ENCODE measurements around the gene UGT1A4.

Gene UGT1A4

GRCh38 chr2:233821196-233821595 is 102.7 kb downstream of the UGT1A4 start:
- H3K27ac ChIP-seq: no peak overlapping the region
- no peak for DNase-seq (ENCODE audit: low read depth, low spot score)

GRCh38 chr2:233821709-233822100 is 103.2 kb downstream of the UGT1A4 start:
- no peak for DNase-seq (ENCODE audit: low read depth, low spot score)
- H3K27ac ChIP-seq: no peak overlapping the region

- H3K27ac ChIP-seq: no peak overlapping the region
- DNase-seq (ENCODE audit: low read depth, low spot score): no peak
Measured at GRCh38 chr2:233822101-233822771, 103.7 kb downstream of the UGT1A4 start.

Data from epithelial cell of prostate (primary cell).